Prostate gland (tissue), 2 donors: ENCODE measurements around the gene ALDH9A1. TPM values are rescaled to one million over a fixed set of nuclear protein-coding genes. Genes with fewer than 3 reads are reported as not detected.

Experiments used
- DNase-seq: peaks from one replicate; pipeline ENCODE4 v3.0.0-alpha.2; 2019; ENCODE audit warnings: low spot score
- H3K27ac ChIP-seq, 2 donors: fragments of 200-600 bp; sonication (generic); 2 replicates each; pipeline ENCODE4 v1.5.1; 2017 to 2019
- H3K27me3 ChIP-seq: fragments of 200-600 bp; sonication (generic); replicated peaks from 2 replicates; pipeline ENCODE4 v1.5.1; 2019; ENCODE audit not compliant: insufficient read depth
- H3K36me3 ChIP-seq, 2 donors: fragments of 200-600 bp; sonication (generic); 1 replicate in 1 of 2; 2 replicates in 1 of 2; pipeline versions ENCODE4 v1.5.1 to v1.8.1; 2017 to 2019
- H3K4me1 ChIP-seq: fragments of 200-600 bp; sonication (generic); replicated peaks from 2 replicates; pipeline ENCODE4 v1.5.1; 2019
- H3K4me3 ChIP-seq, 2 donors: fragments of 200-600 bp; sonication (generic); 2 replicates each; pipeline ENCODE4 v1.5.1; 2017 to 2019
- H3K9me3 ChIP-seq: fragments of 200-600 bp; sonication (generic); 2 replicates; pipeline ENCODE4 v1.5.1; 2017
- POLR2A ChIP-seq: fragments of 450-650 bp; IDR thresholded peaks from one replicate; pipeline ENCODE4 v1.6.1; 2016; ENCODE audit warnings: antibody characterized with exemption, mild to moderate bottlenecking
- POLR2AphosphoS5 ChIP-seq: sonication (generic); formaldehyde crosslinking; IDR thresholded peaks from one replicate; pipeline ENCODE4 v1.6.1; 2017; ENCODE audit warnings: antibody characterized with exemption
- WGBS: methylation state at CpG from one replicate; pipeline ENCODE4 v1.1.5; 2018; 5-methylcytosine and 5-hydroxymethylcytosine counted together
- intact Hi-C: fragments of 100-400 bp; cut with DNase I; formaldehyde crosslinking; loops from one replicate; pipeline ENCODE4 v1.14.2; 2022
- total RNA-seq, 2 donors: library from RNA; depleted of rRNA; stranded (reverse); fragments of >200 nt; gene quantifications; one replicate each; pipeline ENCODE4 v1.1.0, GENCODE V29; 2016
- TF ChIP-seq, protein P1 (sequence below), 4 experiments: fragments of 200-600 bp in 2 of 4; fragments of 450-650 bp in 2 of 4; sonication (generic) in 2 of 4; IDR thresholded peaks; 1 replicate in 3 of 4; 2 replicates in 1 of 4; pipeline ENCODE4 v1.5.1; 2016 to 2019; ENCODE audit warnings: antibody characterized with exemption in 4 of 4, mild to moderate bottlenecking in 2 of 4, moderate library complexity in 2 of 4

ALDH9A1 gene
- total RNA-seq, 2 donors from 2014 or later: 172 to 206 TPM

DNA sequence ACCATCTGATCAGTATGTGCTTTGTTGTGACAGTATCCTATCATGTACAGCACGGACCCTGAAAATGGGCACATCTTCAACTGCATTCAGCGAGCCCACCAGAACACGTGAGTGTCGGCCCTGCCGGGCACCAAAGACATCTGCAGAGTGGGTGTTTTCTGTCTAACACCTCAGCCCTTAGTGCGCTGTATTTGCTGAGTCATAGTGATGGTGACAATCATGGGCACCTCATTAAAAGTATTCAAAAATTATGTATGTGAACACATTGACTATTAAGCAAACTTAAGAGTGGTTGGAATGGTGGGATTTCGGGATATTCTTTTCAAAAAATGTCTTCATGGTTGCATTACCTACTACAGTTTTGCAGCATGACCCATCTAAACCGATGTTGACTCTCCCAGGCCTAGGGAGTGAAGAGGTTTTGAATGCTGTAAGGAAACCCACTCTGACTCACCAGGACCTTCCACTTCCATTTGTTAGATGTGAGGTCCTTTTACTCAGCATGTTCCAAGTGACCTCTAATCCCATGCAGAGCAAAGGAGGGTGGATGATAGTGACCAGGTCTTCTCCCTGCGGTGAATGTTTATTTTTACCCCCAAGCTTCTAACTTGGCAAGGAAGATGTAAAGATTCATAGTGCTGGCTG lies 47.3 kb downstream of the ALDH9A1 start:
- H3K4me1 ChIP-seq: no peaks in the 10 kb centered on the region
- no peaks in the 10 kb centered on the region for H3K9me3 ChIP-seq
- intact Hi-C loops: no loop called here
- no peak overlapping the region for H3K4me3 ChIP-seq
- TF ChIP-seq POLR2AphosphoS5 (no peak), POLR2A (no peak)
- TF ChIP-seq, protein P1, sequence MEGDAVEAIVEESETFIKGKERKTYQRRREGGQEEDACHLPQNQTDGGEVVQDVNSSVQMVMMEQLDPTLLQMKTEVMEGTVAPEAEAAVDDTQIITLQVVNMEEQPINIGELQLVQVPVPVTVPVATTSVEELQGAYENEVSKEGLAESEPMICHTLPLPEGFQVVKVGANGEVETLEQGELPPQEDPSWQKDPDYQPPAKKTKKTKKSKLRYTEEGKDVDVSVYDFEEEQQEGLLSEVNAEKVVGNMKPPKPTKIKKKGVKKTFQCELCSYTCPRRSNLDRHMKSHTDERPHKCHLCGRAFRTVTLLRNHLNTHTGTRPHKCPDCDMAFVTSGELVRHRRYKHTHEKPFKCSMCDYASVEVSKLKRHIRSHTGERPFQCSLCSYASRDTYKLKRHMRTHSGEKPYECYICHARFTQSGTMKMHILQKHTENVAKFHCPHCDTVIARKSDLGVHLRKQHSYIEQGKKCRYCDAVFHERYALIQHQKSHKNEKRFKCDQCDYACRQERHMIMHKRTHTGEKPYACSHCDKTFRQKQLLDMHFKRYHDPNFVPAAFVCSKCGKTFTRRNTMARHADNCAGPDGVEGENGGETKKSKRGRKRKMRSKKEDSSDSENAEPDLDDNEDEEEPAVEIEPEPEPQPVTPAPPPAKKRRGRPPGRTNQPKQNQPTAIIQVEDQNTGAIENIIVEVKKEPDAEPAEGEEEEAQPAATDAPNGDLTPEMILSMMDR (IDR thresholded peaks at IDR 0.05): no peak
- no peaks in the 10 kb centered on the region for H3K36me3 ChIP-seq
- no peak overlapping the region for H3K27ac ChIP-seq
- H3K27me3 ChIP-seq: no peaks in the 10 kb centered on the region
- no peak for DNase-seq
- 88% methylated on average over 9 of the region's 9 CpGs for WGBS

DNA sequence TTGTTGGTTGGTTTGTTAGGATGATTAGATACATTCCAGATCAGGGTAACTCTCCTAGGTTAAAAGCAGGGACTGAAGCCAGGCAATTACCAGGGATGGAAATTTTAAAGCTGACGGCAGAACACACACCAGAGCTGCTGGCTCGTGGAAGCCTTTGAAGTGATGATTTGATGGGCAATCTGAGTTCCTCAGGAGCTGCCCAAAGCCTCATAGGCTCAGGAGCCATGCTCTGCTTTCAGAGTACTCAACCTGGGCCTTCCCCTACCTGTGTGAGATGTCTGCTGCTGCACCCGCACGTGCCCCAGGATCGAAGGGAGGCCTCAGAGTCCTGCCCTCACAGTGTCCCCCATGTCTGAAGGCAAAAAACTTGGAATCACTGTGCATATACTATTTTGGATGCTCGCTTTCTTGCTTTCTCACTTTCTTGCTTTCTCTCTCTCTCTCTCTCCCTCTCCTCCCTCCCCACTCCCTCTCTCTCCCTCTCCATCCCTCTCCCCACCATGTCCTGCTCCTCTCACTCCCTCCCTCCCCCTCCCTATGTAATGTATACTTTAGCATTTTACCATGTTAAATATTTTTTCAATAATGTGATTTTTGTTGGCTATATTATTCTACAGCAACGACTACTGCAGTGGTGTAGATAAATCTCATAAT lies 49.3 kb downstream of the ALDH9A1 start:
- no peak for DNase-seq
- Histone ChIP-seq H3K27ac (no peak overlapping the region), H3K4me3 (no peak overlapping the region), H3K4me1 (no peaks in the 10 kb centered on the region), H3K36me3 (no peaks in the 10 kb centered on the region), H3K27me3 (no peaks in the 10 kb centered on the region), H3K9me3 (no peaks in the 10 kb centered on the region)
- intact Hi-C loops: no loop called here
- TF ChIP-seq, protein P1 (IDR thresholded peaks at IDR 0.05): no peak
- 81% methylated on average over 7 of the region's 7 CpGs for WGBS

DNA sequence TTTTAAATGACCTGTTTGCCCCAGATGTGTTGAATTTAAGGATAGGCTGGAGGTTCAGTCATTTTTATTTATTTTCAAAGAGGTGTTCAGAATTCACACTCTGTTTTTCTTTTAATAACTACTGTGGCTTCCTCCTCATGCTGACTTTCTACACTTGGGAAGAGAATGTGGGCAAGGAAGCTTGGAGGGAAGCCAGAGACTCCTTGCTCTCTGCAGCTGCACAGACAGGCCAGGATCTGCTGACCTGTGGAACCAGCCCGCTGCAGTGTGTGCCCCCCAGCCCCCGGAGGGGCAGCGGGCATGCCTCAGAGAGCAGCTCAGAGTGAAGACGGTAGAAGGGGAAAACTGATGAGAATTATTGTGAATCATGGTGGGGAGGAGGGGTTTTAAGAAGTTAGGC lies 50.4 kb downstream of the ALDH9A1 start:
- H3K4me3 ChIP-seq: no peak overlapping the region
- intact Hi-C loops: no loop called here
- H3K27ac ChIP-seq: no peak overlapping the region
- TF ChIP-seq POLR2AphosphoS5 (no peak), POLR2A (no peak)
- TF ChIP-seq, protein P1 (IDR thresholded peaks at IDR 0.05): no peak
- WGBS: 77% methylated on average over 4 of the region's 4 CpGs
- H3K36me3 ChIP-seq: no peaks in the 10 kb centered on the region
- H3K4me1 ChIP-seq: no peaks in the 10 kb centered on the region
- H3K9me3 ChIP-seq: no peaks in the 10 kb centered on the region
- DNase-seq: no peak
- no peaks in the 10 kb centered on the region for H3K27me3 ChIP-seq

DNA sequence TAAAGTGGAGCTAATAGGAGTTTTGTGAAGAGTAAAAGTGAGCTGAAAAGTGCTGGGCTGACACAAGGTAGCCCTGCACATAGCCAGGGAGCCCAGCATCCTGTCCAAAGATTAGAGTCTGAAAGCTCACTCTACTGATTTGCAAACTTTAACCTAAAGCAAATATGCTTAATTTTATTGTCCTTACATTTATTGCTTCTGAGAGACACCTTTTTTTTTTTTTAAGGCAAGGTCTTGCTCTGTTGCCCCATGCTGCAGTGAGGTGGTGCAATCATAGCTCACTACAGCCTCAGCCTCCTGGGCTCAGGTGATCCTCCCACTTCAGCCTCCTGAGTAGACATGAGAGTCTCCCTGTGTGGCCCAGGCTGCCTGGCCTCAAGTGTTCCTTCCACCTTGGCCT lies 50.8 kb downstream of the ALDH9A1 start:
- intact Hi-C loops: no loop called here
- Histone ChIP-seq H3K36me3 (no peaks in the 10 kb centered on the region), H3K4me1 (no peaks in the 10 kb centered on the region), H3K4me3 (no peak overlapping the region), H3K27ac (no peak overlapping the region), H3K9me3 (no peaks in the 10 kb centered on the region), H3K27me3 (no peaks in the 10 kb centered on the region)
- no peak for DNase-seq
- TF ChIP-seq POLR2A (no peak), POLR2AphosphoS5 (no peak)
- TF ChIP-seq, protein P1 (IDR thresholded peaks at IDR 0.05): no peak
